IMR-90 (cell line): Measurements from ENCODE around the gene ZNF366. TPM values are rescaled to one million over a fixed set of nuclear protein-coding genes. Genes with fewer than 3 reads are reported as not detected.

Experiments used
- ATAC-seq: fragments of 200-7000 bp; cut with Tn5 transposase; 2 replicates; pipeline ENCODE4 v1.9.1; 2020; ENCODE audit warnings: low read depth, mild to moderate bottlenecking, moderate library complexity
- BruUV-seq: library from RNA; stranded (reverse); fragments of 400-500 nt; replicated peaks from 2 replicates; lab custom pipeline; 2021; lab: Mats Ljungman, UMichigan
- CTCF ChIA-PET: fragments of 300-600 bp; formaldehyde crosslinking; extraction: SDS; loops from one replicate; lab custom pipeline; 2021; ENCODE audit warnings: antibody characterized with exemption; lab: Yijun Ruan, JAX
- POLR2A ChIA-PET: fragments of 300-600 bp; sonication (Branson Sonifier 250); formaldehyde crosslinking; loops from one replicate; lab custom pipeline; 2022; ENCODE audit warnings: antibody characterized with exemption; ENCODE audit not compliant: unreplicated experiment; lab: Charles Lee
- DNase-seq: peaks from one replicate; pipeline ENCODE4 v3.0.0; 2013
- H2AFZ ChIP-seq: replicated peaks from 2 replicates; pipeline ENCODE3; 2013; ENCODE audit warnings: low read length, mild to moderate bottlenecking; ENCODE audit not compliant: poor library complexity
- H2AK5ac ChIP-seq: 2 replicates; pipeline ENCODE4 v1.6.1; 2013; ENCODE audit warnings: low read depth, low read length, inconsistent platforms
- H2AK9ac ChIP-seq: replicated peaks from 2 replicates; pipeline ENCODE3; 2013; ENCODE audit warnings: mild to moderate bottlenecking, low read depth, low read length, moderate library complexity; ENCODE audit not compliant: poor library complexity
- H2BK120ac ChIP-seq: 2 replicates; pipeline ENCODE4 v1.6.1; 2013; ENCODE audit warnings: low read depth, low read length, inconsistent platforms
- H2BK15ac ChIP-seq: 3 replicates; pipeline ENCODE4 v1.6.1; 2013; ENCODE audit warnings: low read depth, low read length, inconsistent platforms
- H2BK20ac ChIP-seq: 2 replicates; pipeline ENCODE4 v1.6.1; 2013; ENCODE audit warnings: low read depth, mild to moderate bottlenecking, inconsistent platforms, low read length, moderate library complexity
- H2BK5ac ChIP-seq: 2 replicates; pipeline ENCODE4 v1.6.1; 2013; ENCODE audit warnings: mild to moderate bottlenecking, low read depth, low read length, inconsistent platforms; ENCODE audit not compliant: poor library complexity, severe bottlenecking
- H3K14ac ChIP-seq: replicated peaks from 2 replicates; pipeline ENCODE4 v1.6.1; 2013; ENCODE audit warnings: low read depth, low read length, inconsistent platforms
- H3K18ac ChIP-seq: 2 replicates; pipeline ENCODE4 v1.6.1; 2013; ENCODE audit warnings: low read depth, low read length, control low read depth
- H3K23ac ChIP-seq: 2 replicates; pipeline ENCODE4 v1.6.1; 2013; ENCODE audit warnings: low read depth, low read length, inconsistent platforms
- H3K27ac ChIP-seq: 2 replicates; pipeline ENCODE4 v1.5.1; 2013; ENCODE audit warnings: mild to moderate bottlenecking, control low read depth, low read length; ENCODE audit not compliant: insufficient read depth
- H3K27me3 ChIP-seq: 2 replicates; pipeline ENCODE4 v1.6.1; 2013; ENCODE audit warnings: low read length; ENCODE audit not compliant: control insufficient read depth, insufficient read depth
- H3K36me3 ChIP-seq: 2 replicates; pipeline ENCODE4 v1.6.1; 2013; ENCODE audit warnings: low read length, mixed read lengths; ENCODE audit not compliant: control insufficient read depth, insufficient read depth
- H3K4ac ChIP-seq: 2 replicates; pipeline ENCODE4 v1.6.1; 2013; ENCODE audit warnings: low read depth, low read length, inconsistent platforms
- H3K4me1 ChIP-seq: 2 replicates; pipeline ENCODE4 v1.6.1; 2013; ENCODE audit warnings: low read length, mixed read lengths; ENCODE audit not compliant: control insufficient read depth, insufficient read depth
- H3K4me2 ChIP-seq: 2 replicates; pipeline ENCODE4 v1.6.1; 2013; ENCODE audit warnings: low read depth, mild to moderate bottlenecking, control low read depth, low read length, moderate library complexity
- H3K4me3 ChIP-seq: 2 replicates; pipeline ENCODE4 v1.5.1; 2013; ENCODE audit warnings: low read depth, mild to moderate bottlenecking, control low read depth, low read length, moderate library complexity; ENCODE audit not compliant: insufficient read depth
- H3K56ac ChIP-seq: 2 replicates; pipeline ENCODE4 v1.6.1; 2013; ENCODE audit warnings: low read length, inconsistent platforms; ENCODE audit not compliant: insufficient read depth; ENCODE audit errors: extremely low read depth
- H3K79me1 ChIP-seq, 2 experiments: 2 replicates each; pipeline ENCODE4 v1.6.1; 2013; ENCODE audit warnings: low read length in 2 of 2, inconsistent platforms in 1 of 2, low read depth in 1 of 2
- H3K9ac ChIP-seq: 2 replicates; pipeline ENCODE4 v1.6.1; 2013; ENCODE audit warnings: low read depth, low read length, control low read depth
- H3K9me1 ChIP-seq: 2 replicates; pipeline ENCODE4 v1.6.1; 2013; ENCODE audit warnings: low read length, inconsistent platforms; ENCODE audit not compliant: insufficient read depth
- H3K9me3 ChIP-seq: 2 replicates; pipeline ENCODE4 v1.6.1; 2013; ENCODE audit warnings: low read length; ENCODE audit not compliant: control insufficient read depth, insufficient read depth
- H4K20me1 ChIP-seq: 2 replicates; pipeline ENCODE4 v1.6.1; 2013; ENCODE audit warnings: low read length, inconsistent platforms; ENCODE audit not compliant: insufficient read depth
- H4K5ac ChIP-seq: 2 replicates; pipeline ENCODE4 v1.6.1; 2013; ENCODE audit warnings: mild to moderate bottlenecking, low read depth, low read length, control low read depth
- H4K8ac ChIP-seq, 2 experiments: 2 replicates each; pipeline ENCODE4 v1.6.1; 2013; ENCODE audit warnings: low read depth in 2 of 2, low read length in 2 of 2, control low read depth in 1 of 2, inconsistent platforms in 1 of 2
- H4K91ac ChIP-seq: 2 replicates; pipeline ENCODE4 v1.6.1; 2013; ENCODE audit warnings: low read depth, low read length, inconsistent platforms; ENCODE audit not compliant: insufficient read depth
- NFE2L2 ChIP-seq: fragments of 150-350 bp; IDR thresholded peaks from 2 replicates; pipeline ENCODE4 v1.6.1; 2016; ENCODE audit warnings: low read depth, mild to moderate bottlenecking, low read length
- RAD21 ChIP-seq: IDR thresholded peaks from 2 replicates; pipeline ENCODE4 v1.6.1; 2012; ENCODE audit warnings: low read length, improper control_type of control experiment
- WGBS, 2 experiments: methylation state at CpG; one replicate each; pipeline versions ENCODE4 v1.1.5 to v1.1.7; 2013; ENCODE audit warnings: missing lambda C conversion rate in 2 of 2; ENCODE audit not compliant: insufficient read length in 1 of 2; ENCODE audit errors: extremely low coverage in 2 of 2; 5-methylcytosine and 5-hydroxymethylcytosine counted together
- dilution Hi-C: fragments of 300-500 bp; cut with HindIII; formaldehyde crosslinking; loops from one replicate; pipeline ENCODE4 v1.14.3; 2018; ENCODE audit warnings: low sequenced_read_pairs; ENCODE audit not compliant: unreplicated experiment
- in situ Hi-C: fragments of 300-500 bp; cut with MboI; formaldehyde crosslinking; loops from 3 replicates; pipeline ENCODE4 v1.14.3; 2019; ENCODE audit warnings: low sequenced_read_pairs, inconsistent platforms, mixed read lengths
- intact Hi-C: fragments of 100-400 bp; cut with micrococcal nuclease; formaldehyde crosslinking; loops from 2 replicates; pipeline ENCODE4 v1.10.0; 2022
- polyA plus RNA-seq, 3 experiments: library from polyadenylated mRNA; depleted of rRNA; stranded (reverse); fragments of >200 nt; gene quantifications; 2 replicates each; pipeline ENCODE4 v1.2.3, GENCODE V29; 2012; ENCODE audit warnings: low replicate concordance in 1 of 3
- total RNA-seq: library from RNA; depleted of rRNA; stranded (reverse); fragments of >200 nt; gene quantifications from 2 replicates; pipeline ENCODE4 v1.2.3, GENCODE V29; 2012

Gene ZNF366
- total and polyA plus RNA-seq, 2 of the 4 experiments (the other 2 are of a cell fraction), result not detected

GRCh38 chr5:72503888-72504491, 3.2 kb downstream of the ZNF366 start:
- peaks cover 12% of the 10 kb centered on the region for H3K4me1 ChIP-seq
- no peak overlapping the region; the same call in 1 of the 2 replicates for H3K9ac ChIP-seq
- H2AK5ac ChIP-seq, result peak overlapping the region; percentile 97
- peak overlapping the region; percentile 80 for H2BK5ac ChIP-seq
- no peaks in the 10 kb centered on the region for H4K20me1 ChIP-seq
- H3K9me1 ChIP-seq, result peaks cover 10% of the 10 kb centered on the region; the same call in 1 of the 2 replicates
- H3K56ac ChIP-seq, result peak overlapping the region; percentile 37; the same call in 1 of the 2 replicates
- peak overlapping the region; percentile 73 for H2AFZ ChIP-seq
- peak overlapping the region; percentile 70 for H3K18ac ChIP-seq
- H3K4me2 ChIP-seq, result peak overlapping the region; percentile 24
- dilution Hi-C loops, result no loop called here
- peak overlapping the region in 1 of 2 experiments; percentile 88; a peak in 2 of 4 replicates for H4K8ac ChIP-seq
- peak overlapping the region; percentile 73 for H4K91ac ChIP-seq
- H3K14ac ChIP-seq, result peak overlapping the region; percentile 83
- peak overlapping the region; percentile 80; the same call in 2 of the 3 replicates for H2BK15ac ChIP-seq
- peak; percentile 65 for ATAC-seq
- no CpG with 5 or more reads among the region's 14 CpGs for WGBS, 2 experiments
- no peaks in the 10 kb centered on the region for H3K27me3 ChIP-seq
- BruUV-seq, result no TSS peak
- peak overlapping the region; percentile 95 for H2BK20ac ChIP-seq
- intact Hi-C loops, result loop anchor here (5.0 kb wide), 1 partner anchor 37 kb away; no protein-coding TSS in a partner anchor
- H3K79me1 ChIP-seq, result no peaks in the 10 kb centered on the region
- peak overlapping the region; percentile 43; the same call in 1 of the 2 replicates for H3K23ac ChIP-seq
- peak overlapping the region; percentile 94 for H3K4ac ChIP-seq
- H2AK9ac ChIP-seq, result peak overlapping the region; percentile 75
- no peaks in the 10 kb centered on the region for H3K9me3 ChIP-seq
- H2BK120ac ChIP-seq, result peak overlapping the region; percentile 92
- in situ Hi-C loops, result loop anchor here (25.0 kb wide), 1 partner anchor 142 kb away; no protein-coding TSS in a partner anchor
- DNase-seq, result peak; percentile 44
- H3K36me3 ChIP-seq, result no peaks in the 10 kb centered on the region
- ChIA-PET POLR2A (interaction anchor here (0.5 kb wide), 1 partner anchor 141 kb away, joined by 4 read pairs; no protein-coding TSS in a partner anchor), CTCF (no interaction called here)
- peak overlapping the region; percentile 21; the same call in 1 of the 2 replicates for H3K27ac ChIP-seq
- TF ChIP-seq NFE2L2 (peak; percentile 91), RAD21 (no peak)
- H3K4me3 ChIP-seq, result no peak overlapping the region
- peak overlapping the region; percentile 68 for H4K5ac ChIP-seq
